HuH-7.5 (cell line): Measurements from ENCODE around the gene BRD9.
"Not testable (repeated sequence)": the region's sequence is repeated elsewhere in the genome, so short reads cannot be mapped to it uniquely, and the experiment has no call there.

ENCODE experiments used
- DNase-seq: peaks from one replicate; pipeline ENCODE4 v3.0.0; 2011; ENCODE audit warnings: low spot score

The BRD9 gene

GRCh38 chr5:922436-923280 is 30.1 kb upstream of the BRD9 start:
- DNase-seq: no peak

DNA sequence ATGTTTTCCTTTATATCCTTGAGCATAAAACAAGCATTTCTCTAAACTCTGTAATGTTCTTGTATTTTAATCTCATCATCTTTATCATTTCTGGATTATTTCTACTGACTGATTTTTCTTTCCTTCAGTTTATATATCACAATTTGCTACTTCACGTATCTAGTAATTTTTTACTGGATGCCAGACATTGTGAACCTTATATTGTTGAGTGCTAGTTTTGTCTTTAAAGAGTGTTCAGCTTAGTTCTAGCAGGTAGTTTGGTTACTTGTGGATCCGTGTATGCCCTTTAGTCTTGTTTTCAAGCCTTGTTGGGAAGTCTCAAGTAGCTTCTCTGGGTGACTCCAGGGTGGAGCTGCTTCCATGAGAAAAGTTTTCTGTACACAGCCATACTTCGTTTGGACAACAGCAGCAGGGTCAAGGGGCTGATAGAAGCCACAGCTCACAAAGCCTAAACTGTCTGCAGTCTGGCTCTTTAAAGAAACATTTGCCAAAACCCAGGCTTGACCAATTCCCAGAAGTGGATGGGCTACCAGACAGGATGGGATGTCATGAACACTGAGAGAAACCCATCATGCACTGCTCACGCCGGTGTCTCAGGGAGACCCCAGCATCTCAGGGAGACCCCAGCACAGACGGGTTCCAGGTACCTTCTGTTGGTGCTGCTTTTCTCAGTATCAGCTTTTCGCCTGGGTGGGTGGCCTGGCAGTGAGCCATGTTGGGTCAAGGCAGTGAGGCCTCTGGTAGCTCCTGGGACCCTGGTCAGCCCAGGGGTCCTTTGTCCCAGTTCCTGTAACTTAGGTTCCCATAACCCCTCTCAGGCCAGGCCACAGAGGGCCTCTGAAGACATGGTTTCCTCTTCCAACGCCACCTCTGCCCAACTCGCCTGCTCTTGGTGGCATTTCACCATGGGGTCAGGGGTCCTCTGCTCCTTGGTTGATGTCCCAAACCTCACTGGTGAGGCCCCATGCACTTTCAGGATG is 29.1 kb upstream of the BRD9 start:
- DNase-seq: no peak

GRCh38 chr5:920321-920720 is 27.7 kb upstream of the BRD9 start:
- DNase-seq: no peak

GRCh38 chr5:919356-920000 is 26.9 kb upstream of the BRD9 start:
- peak; percentile 58 for DNase-seq

GRCh38 chr5:918717-919116 is 26.1 kb upstream of the BRD9 start:
- DNase-seq: not testable (repeated sequence)

DNA sequence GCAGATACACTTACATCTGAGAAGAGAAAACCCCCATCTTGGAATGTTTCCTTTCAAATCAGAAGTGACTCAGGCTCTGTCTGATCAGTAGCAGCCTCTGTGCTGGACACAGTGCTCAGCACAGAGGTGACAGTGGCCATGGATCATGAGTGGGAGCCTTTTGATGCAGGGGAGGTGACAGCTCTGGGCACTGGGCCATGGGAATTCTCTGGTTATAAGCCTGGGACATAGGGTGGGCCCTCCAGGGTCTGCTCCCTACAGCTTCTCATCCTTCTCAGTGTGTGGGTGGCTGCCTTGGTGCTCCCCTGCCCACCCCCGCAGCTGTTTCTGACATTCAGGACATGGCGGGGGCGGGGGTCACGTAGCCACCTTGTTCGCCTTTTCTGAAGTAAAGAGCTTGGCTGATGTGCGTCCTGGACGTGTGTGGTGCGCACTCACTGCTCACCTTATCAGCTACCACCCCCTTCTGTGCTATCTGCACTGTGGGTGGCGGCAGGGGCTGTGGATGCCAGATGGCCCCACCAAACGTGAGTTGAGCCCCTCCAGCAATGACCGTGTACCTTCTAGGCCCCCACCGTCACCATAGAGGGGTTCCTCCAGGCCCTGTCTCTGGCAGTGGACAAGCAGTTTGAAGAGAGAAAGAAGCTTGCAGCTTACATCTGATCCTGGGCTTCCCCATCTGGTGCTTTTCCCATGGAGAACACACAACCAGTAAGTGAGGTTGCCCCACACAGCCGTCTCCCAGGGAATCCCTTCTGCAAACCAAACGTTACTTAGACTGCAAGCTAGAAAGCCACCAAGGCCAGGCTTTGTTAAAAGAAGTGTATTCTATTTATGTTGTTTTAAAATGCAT is 24.1 kb upstream of the BRD9 start:
- DNase-seq: no peak

GRCh38 chr5:915946-916345 is 23.3 kb upstream of the BRD9 start:
- DNase-seq: no peak

GRCh38 chr5:915346-915745 is 22.7 kb upstream of the BRD9 start:
- not testable (repeated sequence) for DNase-seq

- no peak for DNase-seq
Observed at GRCh38 chr5:914612-915011, 22.0 kb upstream of the BRD9 start.

DNA sequence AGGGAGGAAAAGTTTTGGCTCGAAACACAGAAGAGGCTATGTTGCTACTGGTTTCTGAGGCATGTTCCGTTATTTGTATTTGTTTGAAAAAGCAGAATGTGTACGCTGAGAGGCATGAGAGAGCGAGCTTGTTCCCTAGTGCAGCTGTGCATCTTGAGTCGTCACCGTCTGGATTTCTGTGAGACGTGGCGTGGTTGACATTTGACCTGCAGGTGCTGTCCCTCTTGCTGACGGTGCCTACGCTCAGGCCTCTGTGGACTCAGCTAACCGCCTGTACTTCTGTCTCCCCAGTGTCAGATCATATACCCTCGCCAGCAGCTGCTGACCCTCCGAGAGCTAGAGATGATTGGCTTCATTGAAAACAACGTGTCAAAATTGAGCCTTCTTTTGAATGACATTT is 21.6 kb upstream of the BRD9 start:
- no peak for DNase-seq

- no peak for DNase-seq
Observed at GRCh38 chr5:912280-913091, 19.9 kb upstream of the BRD9 start.

DNA sequence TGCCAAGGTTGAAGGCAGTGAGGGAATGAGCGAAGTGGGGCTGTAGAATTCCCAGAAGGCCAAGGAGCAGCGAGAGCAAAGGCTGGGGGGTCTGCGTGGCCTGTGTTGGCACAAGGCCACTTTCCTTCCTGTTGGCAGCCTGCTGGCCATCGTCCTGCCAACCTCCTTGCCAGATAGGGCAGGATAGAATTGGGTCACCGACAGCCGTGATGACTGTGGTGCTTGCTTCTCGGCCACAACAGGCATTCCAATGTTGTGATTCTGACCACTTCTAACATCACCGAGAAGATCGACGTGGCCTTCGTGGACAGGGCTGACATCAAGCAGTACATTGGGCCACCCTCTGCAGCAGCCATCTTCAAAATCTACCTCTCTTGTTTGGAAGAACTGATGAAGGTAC is 19.0 kb upstream of the BRD9 start:
- no peak for DNase-seq

DNA sequence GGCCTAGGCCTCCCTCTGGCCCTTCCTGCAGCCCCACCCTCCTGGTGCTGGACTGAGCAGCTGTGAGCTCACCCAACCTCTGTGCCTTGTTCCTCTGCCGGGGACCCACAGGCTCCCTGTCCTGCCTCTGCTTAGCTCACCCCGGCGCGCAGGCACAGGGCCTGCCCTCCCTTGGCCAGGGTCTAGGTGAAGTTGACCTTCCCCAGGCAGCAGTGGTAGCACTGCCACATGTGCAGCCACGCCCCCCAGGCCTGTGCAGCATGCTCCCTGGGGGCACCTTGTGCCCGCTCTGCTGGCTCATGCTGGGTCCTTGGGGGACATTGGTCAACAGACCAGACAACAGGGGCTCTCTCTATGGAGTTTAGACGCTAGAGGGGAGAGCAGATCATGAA is 18.2 kb upstream of the BRD9 start:
- no peak for DNase-seq

DNA sequence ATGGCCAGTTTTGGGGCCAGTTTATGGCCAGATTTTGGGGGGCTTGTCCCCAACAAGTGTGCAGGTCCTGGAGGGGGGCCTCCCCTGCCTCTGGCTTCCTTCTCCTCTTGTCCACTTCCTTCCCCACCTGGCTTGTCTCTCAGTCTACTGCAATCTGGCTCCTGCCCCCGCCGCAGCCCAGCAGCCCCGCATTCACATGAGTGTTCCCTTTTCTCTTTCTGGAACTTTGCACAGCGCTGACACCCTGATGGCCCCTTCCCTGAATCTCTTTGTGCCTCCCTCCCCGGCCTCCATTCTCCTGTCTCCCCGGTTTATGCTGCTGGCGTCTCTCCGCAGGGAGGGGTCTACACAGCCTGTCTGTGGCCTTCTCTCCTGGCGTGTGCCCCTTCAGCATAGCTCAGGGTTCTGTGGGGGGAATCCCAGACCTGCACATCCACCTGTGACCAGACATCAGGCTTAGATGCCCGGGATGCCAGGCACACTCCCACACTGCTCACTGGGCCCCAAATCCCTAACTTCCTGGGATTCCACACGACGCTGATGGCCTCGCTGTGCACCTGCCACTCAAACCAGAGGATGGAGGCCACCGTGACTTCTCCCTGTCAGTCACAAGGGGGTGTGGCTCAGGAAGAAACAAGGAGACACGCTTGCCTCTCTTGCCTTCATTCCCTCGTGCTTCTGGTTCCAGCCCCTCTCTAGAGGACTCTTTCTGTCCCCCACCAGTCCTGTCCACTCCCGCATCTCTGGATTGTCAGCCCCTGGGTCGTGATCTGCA is 17.6 kb upstream of the BRD9 start:
- no peak for DNase-seq

DNA sequence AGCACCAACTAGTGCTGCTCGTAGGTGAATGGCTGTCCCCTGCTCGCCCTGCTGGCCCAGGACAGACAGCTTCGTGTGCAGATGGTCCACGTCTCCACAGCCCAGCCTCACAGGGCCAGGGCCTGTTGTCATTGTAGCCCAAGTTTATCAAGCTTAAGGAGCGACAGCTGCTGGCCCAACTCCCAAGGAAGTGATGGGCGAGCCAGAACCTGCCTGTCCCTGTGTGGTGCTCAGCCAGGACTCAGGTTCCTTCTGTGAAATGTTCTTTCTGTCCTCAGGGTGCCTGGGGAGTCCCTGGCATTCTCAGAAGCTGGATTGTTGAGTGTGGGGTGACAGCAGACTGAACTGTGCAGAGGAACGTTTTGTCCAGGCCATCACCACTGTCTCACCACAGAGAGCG is 16.5 kb upstream of the BRD9 start:
- no peak for DNase-seq

DNA sequence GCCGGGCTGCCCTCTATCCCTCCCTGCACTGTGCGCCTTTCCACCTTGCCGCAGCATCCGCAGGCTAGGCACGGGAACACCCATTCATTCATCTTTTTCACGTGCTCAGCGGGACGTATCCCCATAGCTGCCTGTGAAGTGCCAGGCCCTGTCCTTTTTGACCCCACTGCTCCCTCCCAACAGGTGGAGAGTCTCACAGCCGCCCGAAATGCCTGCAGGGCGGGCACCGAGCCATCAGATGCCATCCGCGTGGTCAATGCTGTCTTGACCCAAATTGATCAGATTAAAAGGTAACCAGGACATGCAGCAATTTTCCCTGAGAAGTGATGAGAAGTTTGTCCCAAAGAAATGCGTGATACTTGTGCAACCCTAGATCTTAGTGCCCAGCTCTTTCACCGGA is 15.6 kb upstream of the BRD9 start:
- DNase-seq: no peak

DNA sequence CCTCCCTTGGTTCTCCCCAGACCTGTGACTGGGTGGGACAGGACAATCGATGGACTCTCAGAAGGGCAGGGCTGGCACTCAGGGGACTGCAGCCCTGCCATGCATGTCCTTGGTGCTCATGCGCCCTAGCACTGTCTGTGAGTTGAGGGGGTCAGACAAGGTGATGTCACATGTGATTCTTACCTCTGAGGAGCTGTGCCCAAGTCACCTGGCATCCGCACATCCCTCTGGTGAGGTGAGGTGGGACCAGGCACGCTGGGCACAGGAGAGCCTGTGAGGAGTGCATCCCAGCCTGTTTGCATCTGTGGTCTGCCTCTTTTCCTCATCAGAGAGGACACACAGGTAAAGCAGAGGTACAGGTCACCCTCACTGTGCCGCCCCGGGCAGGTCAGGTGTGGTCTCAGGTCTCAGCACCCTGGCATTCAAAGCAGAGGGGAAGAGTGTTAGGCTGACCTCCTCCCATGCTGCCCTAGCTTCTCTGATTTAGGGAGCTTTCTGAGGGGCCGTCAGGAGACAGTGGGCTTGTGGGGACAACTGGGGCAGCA is 14.8 kb upstream of the BRD9 start:
- no peak for DNase-seq

DNA sequence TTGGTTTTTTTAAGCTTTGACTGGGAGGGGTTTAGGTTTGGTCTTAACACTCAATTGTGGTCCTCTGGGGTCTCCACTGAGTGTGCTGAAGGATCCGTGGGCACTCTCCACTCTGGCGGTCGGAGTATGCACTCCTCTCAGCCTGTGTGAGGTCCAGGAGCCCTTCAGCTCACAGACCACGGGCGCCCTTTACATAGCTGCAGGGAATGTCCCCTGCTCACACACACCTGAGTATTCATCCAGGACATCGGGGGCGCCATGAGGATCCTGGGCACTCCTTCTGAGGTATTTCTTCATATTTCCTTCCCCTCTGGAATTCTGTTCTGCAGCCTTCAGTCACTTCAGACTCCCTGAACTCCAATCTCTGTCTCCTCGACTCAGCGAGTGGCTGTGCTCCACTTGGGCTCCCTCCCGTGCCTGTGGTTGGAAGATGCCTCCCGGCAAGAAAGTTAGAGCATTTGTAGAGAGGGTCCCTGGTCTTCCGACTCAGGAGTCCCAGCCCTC is 12.6 kb upstream of the BRD9 start:
- DNase-seq: no peak

DNA sequence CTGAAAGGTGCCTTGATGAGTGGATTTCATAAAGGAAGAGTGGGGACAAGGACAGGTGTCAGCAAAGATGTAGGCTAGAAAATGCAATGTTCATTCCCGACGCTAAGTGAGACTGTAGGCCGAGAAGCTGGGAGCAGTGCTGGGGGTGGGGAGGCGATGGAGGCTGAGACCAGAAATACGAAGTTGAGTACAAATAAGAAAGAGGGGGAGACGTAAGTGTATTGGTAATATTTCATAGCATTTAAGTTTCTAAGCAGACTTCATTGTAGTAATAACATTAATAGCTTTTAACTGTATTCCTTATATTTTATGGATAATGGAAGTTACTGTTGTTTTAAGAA is 11.1 kb upstream of the BRD9 start:
- DNase-seq: no peak
